Progenitor cell of endocrine pancreas (in vitro differentiated cells): Measurements from ENCODE around the gene TSR1. TPM values are rescaled to one million over a fixed set of nuclear protein-coding genes. Genes with fewer than 3 reads are reported as not detected.

Source experiments
- DNase-seq: peaks from one replicate; pipeline ENCODE4 v3.0.0; 2021; ENCODE audit warnings: low spot score; ENCODE audit not compliant: unreplicated experiment
- H3K27ac Mint-ChIP-seq: 2 replicates; pipeline ENCODE4 v1.8.0; 2021; ENCODE audit warnings: mild to moderate bottlenecking, moderate library complexity, mixed read lengths
- H3K27me3 Mint-ChIP-seq: 2 replicates; pipeline ENCODE4 v1.8.0; 2021; ENCODE audit warnings: mixed read lengths
- H3K36me3 Mint-ChIP-seq: 2 replicates; pipeline ENCODE4 v1.8.0; 2022; ENCODE audit warnings: mixed read lengths; ENCODE audit not compliant: insufficient read depth
- H3K4me1 Mint-ChIP-seq: 2 replicates; pipeline ENCODE4 v1.8.0; 2021; ENCODE audit warnings: low read depth, mixed read lengths
- H3K4me3 Mint-ChIP-seq: 2 replicates; pipeline ENCODE4 v1.8.0; 2021; ENCODE audit warnings: low read depth, mild to moderate bottlenecking, moderate library complexity, mixed read lengths
- H3K9me3 Mint-ChIP-seq: 2 replicates; pipeline ENCODE4 v1.8.0; 2021; ENCODE audit warnings: low read depth, mixed read lengths
- total RNA-seq: library from RNA; stranded (reverse); gene quantifications from 2 replicates; pipeline ENCODE4 v1.2.1, GENCODE V29; 2021
- TF ChIP-seq, protein P1 (sequence below): fragments of 200-600 bp; sonication (generic); IDR thresholded peaks from one replicate; pipeline ENCODE4 v1.5.0; 2021; ENCODE audit warnings: antibody characterized with exemption, mild to moderate bottlenecking; ENCODE audit not compliant: unreplicated experiment

The TSR1 gene
- total RNA-seq, 1 donor from 2014 or later, result 33.5 TPM

DNA sequence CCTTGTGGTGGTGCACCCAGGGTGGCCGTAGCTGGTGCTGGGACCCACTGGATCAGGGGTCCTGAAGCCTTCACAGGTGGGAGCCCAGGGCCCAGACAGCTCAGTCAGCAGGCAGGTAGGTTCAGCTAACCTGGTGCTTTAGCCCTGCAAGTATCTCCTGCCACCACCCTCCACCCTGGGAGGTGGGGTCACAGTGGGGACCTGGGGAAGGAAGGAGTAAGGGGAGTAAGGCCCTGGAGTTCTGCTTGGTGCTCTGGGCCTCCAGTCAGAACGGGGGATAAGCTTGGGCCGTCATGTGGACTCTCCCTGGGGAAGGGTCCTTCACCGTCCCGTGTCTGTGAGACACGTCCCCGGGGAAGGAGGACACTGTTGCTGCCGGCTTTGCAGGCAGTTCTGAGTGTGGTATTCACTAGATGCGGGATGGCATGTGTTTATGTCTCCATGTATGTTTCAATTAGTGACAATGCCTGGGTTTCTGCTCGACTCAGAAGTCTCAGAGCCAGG lies 21.7 kb upstream of the TSR1 start:
- Mint-ChIP-seq H3K27me3 (no peaks in the 10 kb centered on the region), H3K36me3 (peaks cover 3% of the 10 kb centered on the region), H3K4me3 (no peak overlapping the region), H3K9me3 (no peaks in the 10 kb centered on the region), H3K4me1 (peaks cover 4% of the 10 kb centered on the region), H3K27ac (no peak overlapping the region)
- no peak for DNase-seq
- TF ChIP-seq, protein P1, sequence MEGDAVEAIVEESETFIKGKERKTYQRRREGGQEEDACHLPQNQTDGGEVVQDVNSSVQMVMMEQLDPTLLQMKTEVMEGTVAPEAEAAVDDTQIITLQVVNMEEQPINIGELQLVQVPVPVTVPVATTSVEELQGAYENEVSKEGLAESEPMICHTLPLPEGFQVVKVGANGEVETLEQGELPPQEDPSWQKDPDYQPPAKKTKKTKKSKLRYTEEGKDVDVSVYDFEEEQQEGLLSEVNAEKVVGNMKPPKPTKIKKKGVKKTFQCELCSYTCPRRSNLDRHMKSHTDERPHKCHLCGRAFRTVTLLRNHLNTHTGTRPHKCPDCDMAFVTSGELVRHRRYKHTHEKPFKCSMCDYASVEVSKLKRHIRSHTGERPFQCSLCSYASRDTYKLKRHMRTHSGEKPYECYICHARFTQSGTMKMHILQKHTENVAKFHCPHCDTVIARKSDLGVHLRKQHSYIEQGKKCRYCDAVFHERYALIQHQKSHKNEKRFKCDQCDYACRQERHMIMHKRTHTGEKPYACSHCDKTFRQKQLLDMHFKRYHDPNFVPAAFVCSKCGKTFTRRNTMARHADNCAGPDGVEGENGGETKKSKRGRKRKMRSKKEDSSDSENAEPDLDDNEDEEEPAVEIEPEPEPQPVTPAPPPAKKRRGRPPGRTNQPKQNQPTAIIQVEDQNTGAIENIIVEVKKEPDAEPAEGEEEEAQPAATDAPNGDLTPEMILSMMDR, result no peak

DNA sequence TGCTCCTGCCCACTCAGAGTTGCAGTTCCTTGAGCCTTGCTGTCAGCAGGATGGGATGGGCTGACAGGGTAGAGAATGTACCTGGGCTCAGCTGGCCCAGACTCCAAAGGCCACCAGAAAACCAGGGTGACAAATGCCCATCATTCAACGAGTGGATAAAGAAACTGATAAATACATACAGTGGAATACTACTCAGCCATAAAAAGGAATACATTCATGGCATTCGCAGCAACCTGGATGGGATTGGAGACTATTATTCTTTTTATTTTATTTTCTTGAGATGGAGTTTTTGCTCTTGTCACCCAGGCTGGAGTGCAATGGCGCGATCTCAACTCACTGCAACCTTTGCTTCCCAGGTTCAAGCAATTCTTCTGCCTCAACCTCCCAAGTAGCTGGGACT lies 21.0 kb upstream of the TSR1 start:
- TF ChIP-seq, protein P1, result no peak
- Mint-ChIP-seq H3K4me3 (no peak overlapping the region), H3K4me1 (peaks cover 4% of the 10 kb centered on the region), H3K36me3 (peaks cover 1% of the 10 kb centered on the region), H3K27ac (no peak overlapping the region), H3K9me3 (no peaks in the 10 kb centered on the region), H3K27me3 (no peaks in the 10 kb centered on the region)
- no peak for DNase-seq

DNA sequence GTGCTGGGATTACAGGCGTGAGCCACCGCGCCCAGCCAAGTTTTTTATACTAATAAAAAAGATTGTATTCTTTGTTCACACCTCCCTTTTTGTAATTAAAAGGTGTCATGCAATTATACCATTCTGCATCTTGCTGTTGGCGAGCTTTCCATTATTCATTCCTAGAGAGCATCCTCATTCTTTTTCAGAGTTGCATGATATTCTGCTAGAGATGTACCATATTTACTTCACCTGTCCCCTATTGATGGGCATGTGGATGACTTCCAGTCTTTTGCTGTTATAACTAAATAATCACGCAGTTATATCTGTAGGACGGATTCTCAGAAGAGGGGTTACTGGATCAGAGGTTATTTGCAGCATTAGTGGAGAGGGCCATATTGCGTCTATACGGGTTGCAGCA lies 18.1 kb upstream of the TSR1 start:
- no peaks in the 10 kb centered on the region for H3K9me3 Mint-ChIP-seq
- H3K27ac Mint-ChIP-seq, result no peak overlapping the region

DNA sequence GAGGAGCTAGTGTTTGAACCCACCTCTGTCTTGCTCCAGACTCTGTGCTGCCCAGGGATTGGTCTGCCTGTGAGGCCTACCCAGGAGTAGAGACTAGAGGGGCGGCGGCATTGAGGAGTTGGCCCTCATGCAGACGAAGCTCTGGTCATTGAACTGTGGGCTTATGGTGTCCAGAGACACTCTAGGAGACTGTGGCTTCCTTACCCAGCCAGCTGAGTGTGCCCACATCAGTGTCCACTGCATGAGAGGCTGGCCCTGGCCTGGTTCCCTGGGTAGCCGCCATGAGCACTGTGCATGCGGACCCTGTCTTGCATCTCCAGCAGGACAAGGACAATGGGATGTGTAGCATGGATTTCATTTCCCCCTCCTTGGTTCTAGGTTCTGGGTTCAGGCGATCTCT lies 15.0 kb upstream of the TSR1 start:
- H3K9me3 Mint-ChIP-seq, result no peaks in the 10 kb centered on the region
- no peak for DNase-seq
- no peak overlapping the region for H3K27ac Mint-ChIP-seq
- peaks cover 11% of the 10 kb centered on the region for H3K4me1 Mint-ChIP-seq
- H3K27me3 Mint-ChIP-seq, result no peaks in the 10 kb centered on the region
- H3K4me3 Mint-ChIP-seq, result no peak overlapping the region
- TF ChIP-seq, protein P1, result no peak
- H3K36me3 Mint-ChIP-seq, result no peaks in the 10 kb centered on the region

More for the DNA sequence above, 18.1 kb upstream of the TSR1 start:
- TF ChIP-seq, protein P1, result no peak
- no peak for DNase-seq
- H3K36me3 Mint-ChIP-seq, result peaks cover 1% of the 10 kb centered on the region
- H3K4me1 Mint-ChIP-seq, result peaks cover 4% of the 10 kb centered on the region
- H3K27me3 Mint-ChIP-seq, result no peaks in the 10 kb centered on the region
- no peak overlapping the region for H3K4me3 Mint-ChIP-seq

- DNase-seq, result no peak
- peak overlapping the region; percentile 19 for H3K4me3 Mint-ChIP-seq
These were observed 11.8 kb upstream of the TSR1 start for GRCh38 chr17:2347805-2348685.

More at GRCh38 chr17:2347805-2348685, 11.8 kb upstream of the TSR1 start:
- Mint-ChIP-seq H3K27ac (peak overlapping the region; percentile 94), H3K4me1 (peaks cover 11% of the 10 kb centered on the region), H3K9me3 (no peaks in the 10 kb centered on the region), H3K36me3 (peaks cover 3% of the 10 kb centered on the region), H3K27me3 (no peaks in the 10 kb centered on the region)
- TF ChIP-seq, protein P1, result no peak
